IPS-15b (cell line): ENCODE data around the gene RAB3C.

Experiments
- H3K27me3 ChIP-seq: one replicate; pipeline ENCODE4 v1.6.1; 2013; ENCODE audit warnings: low read length; ENCODE audit not compliant: control insufficient read depth, insufficient read depth
- H3K36me3 ChIP-seq: one replicate; pipeline ENCODE4 v1.6.1; 2013; ENCODE audit warnings: low read length; ENCODE audit not compliant: control insufficient read depth, insufficient read depth
- H3K4me1 ChIP-seq: one replicate; pipeline ENCODE4 v1.6.1; 2013; ENCODE audit warnings: mild to moderate bottlenecking, low read length; ENCODE audit not compliant: control insufficient read depth, insufficient read depth
- H3K4me3 ChIP-seq: one replicate; pipeline ENCODE4 v1.5.1; 2013; ENCODE audit warnings: low read depth, low read length
- H3K9ac ChIP-seq: one replicate; pipeline ENCODE4 v1.6.1; 2013; ENCODE audit warnings: low read depth, mild to moderate bottlenecking, low read length
- H3K9me3 ChIP-seq: one replicate; pipeline ENCODE4 v1.6.1; 2013; ENCODE audit warnings: mild to moderate bottlenecking, low read length; ENCODE audit not compliant: control insufficient read depth, insufficient read depth

RAB3C gene

GRCh38 chr5:58740956-58741355 is 158.1 kb downstream of the RAB3C start:
- Histone ChIP-seq H3K9ac (no peak overlapping the region), H3K4me3 (no peak overlapping the region), H3K4me1 (peaks cover 8% of the 10 kb centered on the region), H3K36me3 (no peaks in the 10 kb centered on the region), H3K9me3 (no peaks in the 10 kb centered on the region), H3K27me3 (no peaks in the 10 kb centered on the region)

GRCh38 chr5:58745350-58745749 is 162.5 kb downstream of the RAB3C start:
- no peaks in the 10 kb centered on the region for H3K27me3 ChIP-seq
- H3K4me1 ChIP-seq = peaks cover 8% of the 10 kb centered on the region
- no peak overlapping the region for H3K9ac ChIP-seq
- no peaks in the 10 kb centered on the region for H3K36me3 ChIP-seq
- no peak overlapping the region for H3K4me3 ChIP-seq
- H3K9me3 ChIP-seq = no peaks in the 10 kb centered on the region

DNA sequence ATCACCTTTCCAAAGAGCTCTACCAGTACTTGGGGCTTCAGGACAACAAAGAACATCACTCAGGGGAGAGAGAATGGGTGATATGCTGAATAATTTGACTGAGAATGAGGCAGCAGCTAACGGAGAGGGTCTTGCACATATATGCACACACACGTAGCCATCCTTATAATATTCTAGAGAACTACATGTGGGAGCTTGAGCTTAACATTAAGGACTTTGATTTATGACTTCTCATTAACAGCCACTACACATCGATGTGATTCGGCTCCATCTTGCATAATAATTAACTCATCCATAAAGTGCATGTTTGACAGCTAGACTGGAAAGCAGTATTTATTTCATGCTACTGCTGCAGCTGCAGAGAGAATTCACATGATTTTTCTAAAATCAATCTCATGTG is 163.4 kb downstream of the RAB3C start:
- Histone ChIP-seq H3K9ac (no peak overlapping the region), H3K4me3 (no peak overlapping the region), H3K9me3 (no peaks in the 10 kb centered on the region), H3K27me3 (no peaks in the 10 kb centered on the region), H3K36me3 (no peaks in the 10 kb centered on the region), H3K4me1 (peaks cover 8% of the 10 kb centered on the region)

- no peak overlapping the region for H3K9ac ChIP-seq
- H3K27me3 ChIP-seq = no peaks in the 10 kb centered on the region
- no peak overlapping the region for H3K4me3 ChIP-seq
- H3K9me3 ChIP-seq = no peaks in the 10 kb centered on the region
- H3K36me3 ChIP-seq = no peaks in the 10 kb centered on the region
- peaks cover 3% of the 10 kb centered on the region for H3K4me1 ChIP-seq
Observed at GRCh38 chr5:58750036-58750435, 167.2 kb downstream of the RAB3C start.

GRCh38 chr5:58751222-58751837 is 168.5 kb downstream of the RAB3C start:
- Histone ChIP-seq H3K4me3 (no peak overlapping the region), H3K9ac (no peak overlapping the region), H3K36me3 (no peaks in the 10 kb centered on the region), H3K4me1 (no peaks in the 10 kb centered on the region), H3K27me3 (no peaks in the 10 kb centered on the region), H3K9me3 (no peaks in the 10 kb centered on the region)

DNA sequence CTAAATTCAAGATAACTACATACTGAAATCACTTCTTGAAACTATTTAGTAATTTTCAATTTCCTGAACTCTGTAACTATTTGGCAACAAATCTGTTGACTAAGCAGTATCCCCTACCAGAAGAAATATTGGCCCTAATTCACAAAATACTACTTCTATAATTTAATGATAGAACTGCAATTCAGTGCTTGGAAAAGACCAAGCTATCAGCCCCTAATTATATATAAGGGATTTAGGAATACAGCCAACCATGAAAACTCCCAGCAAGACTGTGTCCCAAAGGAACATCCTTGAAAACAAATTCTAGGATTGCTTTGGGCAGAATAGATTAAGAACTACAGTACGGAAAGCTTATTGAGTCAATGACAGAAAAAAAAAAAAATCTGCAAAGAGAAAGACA is 169.2 kb downstream of the RAB3C start:
- H3K4me1 ChIP-seq = no peaks in the 10 kb centered on the region
- H3K9me3 ChIP-seq = no peaks in the 10 kb centered on the region
- H3K4me3 ChIP-seq = no peak overlapping the region
- H3K36me3 ChIP-seq = no peaks in the 10 kb centered on the region
- H3K9ac ChIP-seq = no peak overlapping the region
- no peaks in the 10 kb centered on the region for H3K27me3 ChIP-seq

DNA sequence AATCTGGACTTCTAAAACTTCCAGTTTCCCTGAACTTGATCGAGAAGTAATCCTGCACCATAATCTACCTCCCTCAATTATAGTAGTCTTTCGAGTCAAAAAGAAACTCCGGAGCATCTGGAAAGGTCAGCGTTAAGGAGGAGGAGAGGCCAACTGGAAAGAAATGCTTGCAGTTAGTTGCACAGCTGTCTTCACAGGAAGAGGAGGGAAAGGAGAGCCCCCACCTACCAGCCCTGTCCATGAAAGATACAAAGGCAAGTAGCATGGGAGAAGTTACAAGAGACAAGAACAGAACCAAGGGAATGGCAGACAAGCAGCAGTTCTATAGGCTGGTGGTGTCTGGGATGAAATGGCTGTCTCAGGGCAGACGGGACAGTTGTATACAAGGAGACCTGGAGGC is 170.6 kb downstream of the RAB3C start:
- Histone ChIP-seq H3K9ac (no peak overlapping the region), H3K4me1 (no peaks in the 10 kb centered on the region), H3K4me3 (no peak overlapping the region), H3K36me3 (no peaks in the 10 kb centered on the region), H3K27me3 (no peaks in the 10 kb centered on the region), H3K9me3 (no peaks in the 10 kb centered on the region)

GRCh38 chr5:58754250-58754649 is 171.4 kb downstream of the RAB3C start:
- Histone ChIP-seq H3K36me3 (no peaks in the 10 kb centered on the region), H3K4me1 (no peaks in the 10 kb centered on the region), H3K27me3 (no peaks in the 10 kb centered on the region), H3K9me3 (no peaks in the 10 kb centered on the region), H3K4me3 (no peak overlapping the region), H3K9ac (no peak overlapping the region)

DNA sequence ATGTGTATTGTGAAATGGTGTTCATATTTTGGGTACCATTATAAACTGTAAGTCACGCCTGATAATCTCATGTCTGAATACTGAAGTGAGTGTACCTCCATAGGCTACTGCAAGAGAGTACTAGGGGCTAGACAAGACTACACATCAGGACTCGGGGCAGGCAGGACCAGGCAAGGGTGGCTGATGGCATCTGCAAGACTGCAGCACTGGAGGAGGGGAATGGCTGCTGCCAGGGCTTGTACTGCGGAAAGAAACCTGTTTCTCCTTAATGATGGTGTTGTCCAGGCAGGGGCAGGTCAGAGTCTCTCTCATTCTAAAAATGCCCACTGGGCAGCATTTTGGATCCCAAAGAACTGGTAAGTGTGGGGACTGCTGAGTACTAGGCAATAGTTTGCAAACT is 172.5 kb downstream of the RAB3C start:
- no peaks in the 10 kb centered on the region for H3K36me3 ChIP-seq
- no peak overlapping the region for H3K9ac ChIP-seq
- H3K4me1 ChIP-seq = no peaks in the 10 kb centered on the region
- H3K9me3 ChIP-seq = no peaks in the 10 kb centered on the region
- H3K4me3 ChIP-seq = no peak overlapping the region
- H3K27me3 ChIP-seq = no peaks in the 10 kb centered on the region

DNA sequence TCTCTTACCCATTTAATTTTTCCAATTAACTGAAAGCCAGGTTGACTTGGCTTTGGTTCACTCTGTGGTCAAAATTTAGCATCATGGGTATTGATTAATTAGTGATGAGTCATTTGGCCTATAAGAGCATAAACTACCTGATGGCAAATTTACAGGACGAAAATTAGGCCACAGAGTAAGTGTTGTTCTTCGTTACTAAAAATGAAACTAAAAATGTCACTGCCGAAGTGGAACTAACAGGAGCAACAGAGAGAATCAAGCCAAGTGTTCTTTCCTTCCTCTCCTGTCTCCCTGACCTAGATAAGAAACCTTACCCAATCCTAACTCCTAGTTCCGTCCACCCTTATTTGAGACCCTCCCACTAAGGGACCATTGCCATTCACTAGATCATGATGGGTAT is 176.9 kb downstream of the RAB3C start:
- Histone ChIP-seq H3K36me3 (no peaks in the 10 kb centered on the region), H3K4me1 (no peaks in the 10 kb centered on the region), H3K27me3 (no peaks in the 10 kb centered on the region), H3K9ac (no peak overlapping the region), H3K9me3 (no peaks in the 10 kb centered on the region), H3K4me3 (no peak overlapping the region)

GRCh38 chr5:58760222-58760621 is 177.3 kb downstream of the RAB3C start:
- H3K9me3 ChIP-seq = no peaks in the 10 kb centered on the region
- H3K36me3 ChIP-seq = no peaks in the 10 kb centered on the region
- H3K4me1 ChIP-seq = no peaks in the 10 kb centered on the region
- H3K4me3 ChIP-seq = no peak overlapping the region
- H3K27me3 ChIP-seq = no peaks in the 10 kb centered on the region
- no peak overlapping the region for H3K9ac ChIP-seq

DNA sequence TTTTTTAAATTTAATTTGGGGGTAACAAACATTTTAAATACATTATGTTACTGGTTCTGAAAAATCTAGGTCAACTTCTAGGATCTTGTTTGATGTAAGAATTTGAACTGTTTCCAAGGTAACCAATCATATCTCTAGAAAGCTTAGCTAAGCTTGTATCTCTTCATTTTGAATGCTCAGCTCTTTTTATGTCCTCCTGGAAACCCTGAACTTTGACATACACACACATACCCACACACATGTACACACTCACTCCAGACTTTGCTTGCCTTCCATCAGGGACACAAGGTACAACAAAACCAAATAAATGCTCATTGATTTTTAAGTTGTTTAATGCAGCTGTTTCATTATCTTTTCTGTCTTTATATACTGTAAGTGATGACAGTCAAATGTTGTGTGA is 178.5 kb downstream of the RAB3C start:
- Histone ChIP-seq H3K4me3 (no peak overlapping the region), H3K36me3 (no peaks in the 10 kb centered on the region), H3K4me1 (no peaks in the 10 kb centered on the region), H3K27me3 (no peaks in the 10 kb centered on the region), H3K9ac (no peak overlapping the region), H3K9me3 (no peaks in the 10 kb centered on the region)
